GM19463 (cell line): Measurements from ENCODE around the gene FMO3.

Experiments used
- ATAC-seq: cut with Tn5 transposase; IDR thresholded peaks from one replicate; pipeline ENCODE4 v1.9.1; 2021; ENCODE audit warnings: mild to moderate bottlenecking, moderate library complexity; ENCODE audit not compliant: unreplicated experiment

Gene FMO3

GRCh38 chr1:171155484-171155883, 64.8 kb downstream of the FMO3 start:
- ATAC-seq: no peak

DNA sequence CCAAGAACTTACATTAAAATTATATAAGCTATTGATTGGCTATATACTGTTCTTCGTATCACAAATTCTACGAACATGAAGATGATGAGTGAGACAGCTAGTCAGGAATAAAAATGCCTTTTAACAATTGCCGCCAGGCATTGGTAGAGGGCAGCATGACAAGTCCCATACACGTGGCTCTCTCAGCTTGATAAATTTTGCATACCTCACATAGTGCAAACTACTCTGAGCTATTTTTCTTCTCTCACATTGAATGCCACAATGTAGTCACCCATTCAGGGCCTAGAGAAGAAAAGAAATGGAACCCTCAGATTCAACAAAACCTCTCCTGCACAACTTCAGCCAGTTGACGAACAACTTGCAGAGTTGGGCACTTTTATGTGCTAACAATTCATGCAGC, 67.4 kb downstream of the FMO3 start:
- ATAC-seq: no peak

- no peak for ATAC-seq
Observed at GRCh38 chr1:171158551-171158950, 67.8 kb downstream of the FMO3 start.

GRCh38 chr1:171159148-171159547, 68.4 kb downstream of the FMO3 start:
- ATAC-seq: no peak

GRCh38 chr1:171160211-171160610, 69.5 kb downstream of the FMO3 start:
- peak; percentile 74 for ATAC-seq

DNA sequence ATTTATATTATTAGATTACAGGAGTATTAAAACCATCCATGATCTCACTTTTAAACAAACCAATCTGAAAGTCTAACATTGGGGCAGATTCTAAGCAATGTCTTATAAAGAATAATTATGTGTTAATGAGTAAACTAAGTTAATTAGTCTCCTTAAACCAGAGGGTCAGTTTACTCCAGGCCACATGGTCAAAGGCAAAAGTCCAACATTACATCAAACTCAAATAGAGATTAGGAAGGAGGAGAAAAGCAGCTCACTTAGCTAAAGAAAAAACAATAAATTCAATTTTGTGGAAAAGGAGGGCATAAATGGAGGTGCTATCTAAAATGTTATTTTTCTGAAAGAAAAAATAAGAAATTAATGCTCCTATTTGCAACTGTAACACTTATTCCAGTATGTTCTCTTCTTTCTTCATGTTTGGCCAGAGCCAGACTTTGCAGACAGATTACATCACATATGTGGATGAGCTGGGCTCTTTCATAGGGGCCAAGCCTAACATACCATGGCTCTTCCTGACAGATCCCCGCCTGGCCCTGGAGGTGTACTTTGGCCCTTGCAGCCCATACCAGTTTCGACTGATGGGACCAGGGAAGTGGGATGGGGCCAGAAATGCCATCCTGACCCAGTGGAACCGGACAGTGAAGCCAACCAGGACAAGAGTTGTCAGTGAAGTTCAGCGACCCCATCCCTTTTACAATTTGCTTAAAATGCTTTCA, 70.1 kb downstream of the FMO3 start:
- ATAC-seq: no peak

DNA sequence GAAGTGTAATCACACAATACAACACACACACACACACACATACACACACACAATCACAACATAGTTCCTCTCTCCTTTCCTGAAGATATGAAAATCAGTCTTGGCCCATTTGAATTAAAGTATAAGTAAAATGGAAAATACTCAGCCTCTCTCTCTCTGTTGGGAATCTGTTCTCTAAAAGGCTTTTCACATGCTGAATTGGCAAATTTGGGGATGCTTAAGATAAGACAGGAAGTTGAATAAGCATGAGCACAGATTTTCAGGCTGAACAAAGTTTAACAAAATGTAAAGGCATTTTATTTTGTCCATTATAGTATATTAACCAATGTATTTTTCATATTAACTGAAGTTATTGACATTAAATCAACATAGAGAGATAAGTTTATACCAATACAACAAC, 70.7 kb downstream of the FMO3 start:
- no peak for ATAC-seq

- ATAC-seq: no peak
Observed at GRCh38 chr1:171166361-171166760, 75.7 kb downstream of the FMO3 start.
